IPS-20b (cell line): ENCODE measurements around the gene ZSCAN5C.

ENCODE experiments used
- H3K27ac ChIP-seq: one replicate; pipeline ENCODE4 v1.5.1; 2013; ENCODE audit warnings: low read length
- H3K27me3 ChIP-seq: 2 replicates; pipeline ENCODE4 v1.6.1; 2013; ENCODE audit warnings: mild to moderate bottlenecking, low read length, inconsistent platforms; ENCODE audit not compliant: insufficient read depth
- H3K36me3 ChIP-seq: 2 replicates; pipeline ENCODE4 v1.6.1; 2013; ENCODE audit warnings: low read depth, mild to moderate bottlenecking, inconsistent platforms, low read length, moderate library complexity; ENCODE audit not compliant: insufficient read depth
- H3K4me1 ChIP-seq: 2 replicates; pipeline ENCODE4 v1.6.1; 2013; ENCODE audit warnings: mild to moderate bottlenecking, control low read depth, inconsistent platforms, low read length, moderate library complexity; ENCODE audit not compliant: insufficient read depth
- H3K4me3 ChIP-seq: 2 replicates; pipeline ENCODE4 v1.5.1; 2013; ENCODE audit warnings: mild to moderate bottlenecking, low read length, inconsistent platforms
- H3K9ac ChIP-seq: 2 replicates; pipeline ENCODE4 v1.6.1; 2013; ENCODE audit warnings: low read depth, mild to moderate bottlenecking, inconsistent platforms, low read length, moderate library complexity
- H3K9me3 ChIP-seq: 2 replicates; pipeline ENCODE4 v1.6.1; 2013; ENCODE audit warnings: mild to moderate bottlenecking, low read depth, low read length, inconsistent platforms; ENCODE audit not compliant: insufficient read depth

ZSCAN5C gene, protein sequence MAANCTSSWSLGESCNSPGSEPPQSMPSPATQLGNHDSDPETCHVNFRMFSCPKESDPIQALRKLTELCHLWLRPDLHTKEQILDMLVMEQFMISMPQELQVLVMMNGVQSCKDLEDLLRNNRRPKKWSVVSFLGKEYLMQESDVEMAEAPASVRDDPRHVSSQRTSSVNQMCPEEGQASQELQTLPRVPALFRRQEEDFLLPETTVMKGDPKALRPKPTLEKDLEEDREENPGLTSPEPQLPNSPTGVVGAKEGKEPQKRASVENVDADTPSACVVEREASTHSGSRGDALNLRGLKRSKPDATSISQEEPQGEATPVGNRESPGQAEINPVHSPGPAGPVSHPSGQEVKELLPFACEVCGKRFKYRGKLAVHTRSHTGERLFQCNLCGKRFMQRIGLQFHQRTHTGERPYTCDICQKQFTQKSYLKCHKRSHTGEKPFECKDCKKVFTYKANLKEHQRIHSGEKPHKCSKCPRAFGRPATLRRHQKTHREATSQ

DNA sequence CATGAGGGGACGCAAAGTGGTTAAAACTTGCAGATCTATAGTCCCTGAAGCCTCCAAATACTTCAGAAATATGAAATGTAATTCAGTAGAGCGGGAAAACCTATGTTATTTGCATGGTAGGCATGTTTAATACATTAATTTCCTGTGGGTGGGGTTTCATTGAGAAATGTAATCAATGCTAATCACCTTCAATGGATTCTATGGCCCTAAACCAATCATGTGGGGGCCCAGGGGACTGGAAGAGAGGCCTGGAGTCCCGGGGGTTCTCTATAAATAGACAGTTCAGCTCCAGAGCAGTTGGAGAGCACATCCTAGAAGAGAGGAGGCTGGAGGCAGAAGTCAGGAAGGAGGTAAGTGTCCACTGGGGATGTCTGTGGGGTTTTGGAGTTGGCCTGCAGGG lies at the start of gene ZSCAN5C:
TSS of gene ZSCAN5C (plus strand) at position 301 of the 400 bp plus-strand sequence. CDS start 3,641 bp downstream, outside the sequence.
- H3K36me3 ChIP-seq: no peaks in the 10 kb centered on the region
- no peak within 1 kb of the TSS for H3K9ac ChIP-seq
- no peaks in the 10 kb centered on the region for H3K4me1 ChIP-seq
- no peak within 1 kb of the TSS for H3K27ac ChIP-seq
- H3K4me3 ChIP-seq: no peak within 1 kb of the TSS
- no peaks in the 10 kb centered on the region for H3K27me3 ChIP-seq
- no peaks in the 10 kb centered on the region for H3K9me3 ChIP-seq

GRCh38 chr19:56152644-56153043 lies 49.4 kb upstream of the ZSCAN5C start:
- Histone ChIP-seq H3K27me3 (no peaks in the 10 kb centered on the region), H3K9me3 (no peaks in the 10 kb centered on the region), H3K4me3 (no peak overlapping the region), H3K36me3 (peaks cover 46% of the 10 kb centered on the region), H3K27ac (peak overlapping the region; percentile 6), H3K4me1 (peaks cover 16% of the 10 kb centered on the region; the same call in 1 of the 2 replicates), H3K9ac (peak overlapping the region; percentile 25; the same call in 1 of the 2 replicates)

GRCh38 chr19:56153507-56153906 lies 48.6 kb upstream of the ZSCAN5C start:
- H3K36me3 ChIP-seq: peaks cover 47% of the 10 kb centered on the region
- peak overlapping the region; percentile 25; the same call in 1 of the 2 replicates for H3K9ac ChIP-seq
- peak overlapping the region; percentile 16; the same call in 1 of the 2 replicates for H3K4me3 ChIP-seq
- H3K9me3 ChIP-seq: no peaks in the 10 kb centered on the region
- H3K27ac ChIP-seq: peak overlapping the region; percentile 6
- H3K4me1 ChIP-seq: peaks cover 16% of the 10 kb centered on the region; the same call in 1 of the 2 replicates
- no peaks in the 10 kb centered on the region for H3K27me3 ChIP-seq

DNA sequence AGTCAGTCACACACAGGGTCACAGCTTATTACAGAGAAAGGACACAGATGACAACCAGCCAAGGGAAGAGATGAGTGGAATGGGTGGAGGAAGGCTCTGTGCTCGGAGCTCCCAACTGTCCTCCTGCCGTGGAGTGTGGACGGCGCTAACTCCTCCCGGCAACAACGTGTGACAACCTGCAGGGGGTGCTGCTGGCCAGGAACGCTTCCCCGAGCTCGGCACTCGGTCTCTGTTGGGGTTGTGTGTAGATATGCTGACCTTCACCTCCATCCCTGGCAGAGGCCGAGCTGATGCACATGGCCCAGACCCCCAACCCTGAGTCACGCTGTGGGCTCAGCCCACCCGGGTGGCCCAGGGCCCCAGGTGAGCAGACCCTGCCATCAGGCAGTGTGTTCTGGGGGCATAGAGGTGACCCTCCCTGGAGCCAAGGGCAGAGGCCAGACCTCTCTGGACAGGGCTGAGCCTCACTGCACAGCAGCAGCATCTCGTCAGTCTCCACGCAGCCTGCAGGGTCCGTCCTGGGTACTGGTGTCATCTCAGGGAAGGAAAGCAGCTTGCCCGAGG lies 46.9 kb upstream of the ZSCAN5C start:
- no peak overlapping the region for H3K4me3 ChIP-seq
- no peaks in the 10 kb centered on the region for H3K9me3 ChIP-seq
- peaks cover 46% of the 10 kb centered on the region for H3K36me3 ChIP-seq
- H3K27me3 ChIP-seq: no peaks in the 10 kb centered on the region
- H3K4me1 ChIP-seq: peaks cover 16% of the 10 kb centered on the region; the same call in 1 of the 2 replicates
- H3K9ac ChIP-seq: no peak overlapping the region
- H3K27ac ChIP-seq: no peak overlapping the region

DNA sequence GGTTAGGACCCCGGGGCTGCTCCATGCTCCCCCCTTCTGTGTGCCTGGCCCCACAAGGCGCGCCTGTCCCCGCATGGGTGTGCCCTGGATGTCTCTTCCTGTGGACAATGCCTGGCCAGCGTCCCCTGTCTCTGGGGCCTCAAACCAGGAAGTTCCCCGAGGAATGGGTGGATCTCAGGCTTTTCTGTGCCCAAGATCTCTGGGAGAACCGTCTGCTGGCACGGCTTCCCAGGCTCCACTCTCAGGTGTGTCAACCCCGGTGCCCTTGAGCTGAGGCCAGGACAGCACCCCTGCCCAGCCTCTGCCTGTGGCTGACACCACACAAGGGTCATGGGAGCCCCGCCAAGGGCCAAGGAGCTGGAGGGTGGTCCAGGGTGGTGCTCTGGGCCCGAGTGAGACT lies 45.3 kb upstream of the ZSCAN5C start:
- peaks cover 16% of the 10 kb centered on the region; the same call in 1 of the 2 replicates for H3K4me1 ChIP-seq

DNA sequence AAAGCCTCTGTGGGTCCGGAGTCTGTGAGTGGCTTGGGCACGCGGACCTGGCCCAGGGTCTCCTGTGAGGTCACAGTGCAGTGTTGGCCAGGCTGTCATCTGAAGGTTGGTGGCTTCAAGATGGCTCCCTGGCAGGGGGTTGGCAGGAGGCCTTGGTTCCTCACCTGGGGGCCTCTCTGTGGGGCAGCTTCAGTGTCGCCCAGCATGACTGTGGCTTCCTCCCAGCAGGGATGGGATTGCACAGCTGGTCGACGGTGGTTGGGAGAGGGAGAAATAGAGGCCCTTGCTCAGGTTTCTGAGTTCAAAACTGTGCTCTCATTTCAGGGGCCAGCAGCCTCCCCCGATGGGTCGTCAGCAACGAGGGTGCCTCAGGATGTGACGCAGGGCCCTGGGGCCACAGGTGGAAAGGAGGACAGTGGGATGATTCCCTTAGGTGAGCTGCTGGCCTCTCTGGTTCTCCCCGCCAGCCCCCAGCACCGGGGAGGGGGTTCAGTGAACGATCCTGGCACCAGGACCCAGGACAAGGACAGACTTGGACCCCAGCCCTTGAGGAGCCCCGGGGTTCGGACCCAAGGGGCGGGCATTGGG lies 43.8 kb upstream of the ZSCAN5C start:
- Histone ChIP-seq H3K9me3 (no peaks in the 10 kb centered on the region), H3K27me3 (no peaks in the 10 kb centered on the region), H3K9ac (no peak overlapping the region), H3K4me3 (no peak overlapping the region), H3K36me3 (peaks cover 46% of the 10 kb centered on the region), H3K4me1 (peaks cover 7% of the 10 kb centered on the region; the same call in 1 of the 2 replicates), H3K27ac (no peak overlapping the region)

More for the DNA sequence above, 45.3 kb upstream of the ZSCAN5C start:
- H3K36me3 ChIP-seq: peaks cover 46% of the 10 kb centered on the region
- H3K9ac ChIP-seq: no peak overlapping the region
- H3K27ac ChIP-seq: no peak overlapping the region
- H3K27me3 ChIP-seq: no peaks in the 10 kb centered on the region
- no peak overlapping the region for H3K4me3 ChIP-seq
- H3K9me3 ChIP-seq: no peaks in the 10 kb centered on the region

- H3K36me3 ChIP-seq: peaks cover 43% of the 10 kb centered on the region
- no peaks in the 10 kb centered on the region for H3K4me1 ChIP-seq
- no peak overlapping the region for H3K27ac ChIP-seq
Measured at GRCh38 chr19:56159009-56159559, 43.0 kb upstream of the ZSCAN5C start.

DNA sequence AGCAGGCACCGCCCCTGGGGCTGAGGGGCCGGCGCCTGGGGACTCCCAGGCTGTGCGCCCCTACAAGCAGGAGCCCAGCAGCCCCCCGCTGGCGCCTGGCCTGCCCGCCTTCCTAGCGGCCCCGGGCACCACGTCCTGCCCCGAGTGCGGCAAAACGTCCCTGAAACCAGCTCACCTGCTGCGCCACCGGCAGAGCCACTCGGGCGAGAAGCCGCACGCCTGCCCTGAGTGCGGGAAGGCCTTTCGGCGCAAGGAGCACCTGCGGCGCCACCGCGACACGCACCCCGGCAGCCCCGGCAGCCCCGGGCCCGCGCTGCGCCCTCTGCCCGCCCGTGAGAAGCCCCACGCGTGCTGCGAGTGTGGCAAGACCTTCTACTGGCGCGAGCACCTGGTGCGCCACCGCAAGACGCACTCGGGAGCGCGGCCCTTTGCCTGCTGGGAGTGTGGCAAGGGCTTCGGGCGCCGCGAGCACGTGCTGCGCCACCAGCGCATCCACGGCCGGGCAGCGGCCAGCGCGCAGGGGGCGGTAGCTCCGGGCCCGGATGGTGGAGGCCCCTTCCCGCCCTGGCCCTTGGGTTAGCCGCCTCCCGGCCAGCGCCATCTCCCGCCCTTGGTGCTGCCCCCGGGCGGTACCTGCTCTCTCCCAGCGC lies 42.3 kb upstream of the ZSCAN5C start:
- Histone ChIP-seq H3K27me3 (no peaks in the 10 kb centered on the region), H3K4me3 (no peak overlapping the region), H3K9ac (no peak overlapping the region), H3K27ac (no peak overlapping the region), H3K9me3 (no peaks in the 10 kb centered on the region), H3K36me3 (peaks cover 39% of the 10 kb centered on the region), H3K4me1 (no peaks in the 10 kb centered on the region)

More at GRCh38 chr19:56159009-56159559, 43.0 kb upstream of the ZSCAN5C start:
- Histone ChIP-seq H3K9ac (no peak overlapping the region), H3K9me3 (no peaks in the 10 kb centered on the region), H3K4me3 (no peak overlapping the region), H3K27me3 (no peaks in the 10 kb centered on the region)

DNA sequence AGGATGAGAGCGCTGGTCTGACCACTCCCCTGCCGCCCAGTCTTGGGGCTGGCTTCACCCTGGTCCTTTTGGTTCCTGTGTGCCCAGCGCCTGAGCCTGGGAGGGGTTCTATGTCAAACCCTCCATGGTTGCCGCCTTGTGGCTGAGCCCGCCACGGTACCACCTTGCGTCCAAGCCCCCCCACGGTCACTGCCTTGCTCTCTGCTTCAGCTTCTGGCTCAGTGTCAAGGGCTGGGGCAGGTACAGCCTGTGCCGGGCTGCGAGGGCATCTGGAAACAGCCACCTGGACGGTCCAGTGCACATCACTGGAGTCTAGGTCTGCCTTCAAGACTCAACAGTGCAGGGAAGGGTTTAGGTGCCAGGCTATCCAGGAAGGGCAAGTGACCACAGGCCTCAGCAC lies 40.5 kb upstream of the ZSCAN5C start:
- Histone ChIP-seq H3K4me1 (no peaks in the 10 kb centered on the region), H3K27me3 (no peaks in the 10 kb centered on the region), H3K9me3 (no peaks in the 10 kb centered on the region), H3K9ac (no peak overlapping the region), H3K36me3 (peaks cover 23% of the 10 kb centered on the region), H3K4me3 (no peak overlapping the region), H3K27ac (no peak overlapping the region)

DNA sequence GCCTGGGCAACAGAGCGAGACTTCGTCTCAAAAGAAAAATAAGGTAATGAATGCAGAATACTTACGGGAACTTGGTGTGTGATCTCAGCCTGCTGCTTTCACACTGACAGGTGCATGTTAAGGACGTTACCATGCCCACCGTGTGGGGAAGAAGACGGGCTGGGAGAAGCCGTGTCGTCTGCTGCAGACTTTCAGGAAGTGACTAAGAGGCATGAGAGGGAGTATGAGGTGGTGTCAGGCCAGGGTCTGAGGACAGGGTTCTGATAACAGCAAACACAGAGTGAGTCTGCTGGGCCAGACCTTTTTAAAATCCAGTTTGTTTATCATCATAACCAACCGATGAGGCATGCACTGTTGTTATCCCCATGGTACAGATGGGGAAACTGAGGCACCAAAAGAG lies 39.8 kb upstream of the ZSCAN5C start:
- H3K4me1 ChIP-seq: no peaks in the 10 kb centered on the region
- no peak overlapping the region for H3K4me3 ChIP-seq
- H3K9me3 ChIP-seq: no peaks in the 10 kb centered on the region
- H3K9ac ChIP-seq: no peak overlapping the region
- peaks cover 21% of the 10 kb centered on the region for H3K36me3 ChIP-seq
- H3K27ac ChIP-seq: no peak overlapping the region
- no peaks in the 10 kb centered on the region for H3K27me3 ChIP-seq

GRCh38 chr19:56163097-56163496 lies 39.0 kb upstream of the ZSCAN5C start:
- Histone ChIP-seq H3K36me3 (peaks cover 13% of the 10 kb centered on the region), H3K27me3 (no peaks in the 10 kb centered on the region), H3K9ac (no peak overlapping the region), H3K9me3 (no peaks in the 10 kb centered on the region), H3K4me1 (no peaks in the 10 kb centered on the region), H3K27ac (no peak overlapping the region), H3K4me3 (no peak overlapping the region)
